HEK293T (cell line): Measurements from ENCODE around the gene KIF26B.

Experiments used
- ARNT ChIP-seq: fragments of 450-650 bp; IDR thresholded peaks from 2 replicates; pipeline ENCODE4 v1.6.1; 2017; ENCODE audit warnings: mild to moderate bottlenecking
- BHLHE40 ChIP-seq: fragments of 450-650 bp; IDR thresholded peaks from 2 replicates; pipeline ENCODE4 v1.6.1; 2016; ENCODE audit warnings: mild to moderate bottlenecking, moderate library complexity, borderline replicate concordance
- FOXK2 ChIP-seq: fragments of 450-650 bp; IDR thresholded peaks from 2 replicates; pipeline ENCODE4 v1.6.1; 2016; ENCODE audit warnings: mild to moderate bottlenecking
- FOXM1 ChIP-seq: fragments of 450-650 bp; IDR thresholded peaks from 2 replicates; pipeline ENCODE4 v1.6.1; 2017; ENCODE audit warnings: mild to moderate bottlenecking, borderline replicate concordance
- NFRKB ChIP-seq: fragments of 450-650 bp; IDR thresholded peaks from 2 replicates; pipeline ENCODE4 v1.6.1; 2016; ENCODE audit warnings: mild to moderate bottlenecking, moderate library complexity
- PKNOX1 ChIP-seq: fragments of 450-650 bp; IDR thresholded peaks from 2 replicates; pipeline ENCODE4 v1.6.1; 2016
- SP1 ChIP-seq: fragments of 450-650 bp; IDR thresholded peaks from 2 replicates; pipeline ENCODE4 v1.6.1; 2017
- SUZ12 ChIP-seq: fragments of 450-650 bp; IDR thresholded peaks from 2 replicates; pipeline ENCODE4 v1.6.1; 2016; ENCODE audit warnings: mild to moderate bottlenecking

GRCh38 chr1:245124644-245125043, 30.1 kb upstream of the KIF26B start:
- no peak for TF ChIP-seq FOXK2
- TF ChIP-seq ARNT, result no peak
- no peak for TF ChIP-seq SP1
- TF ChIP-seq PKNOX1, result no peak
- no peak for TF ChIP-seq NFRKB
- TF ChIP-seq BHLHE40, result no peak
- no peak for TF ChIP-seq SUZ12
- TF ChIP-seq FOXM1, result no peak
